HG03520 (cell line): ENCODE data around the gene COPB2.
"Not testable (repeated sequence)": the region's sequence is repeated elsewhere in the genome, so short reads cannot be mapped to it uniquely, and the experiment has no call there.

ENCODE experiments used
- ATAC-seq: cut with Tn5 transposase; IDR thresholded peaks from one replicate; pipeline ENCODE4 v1.9.1; 2021; ENCODE audit warnings: mild to moderate bottlenecking, moderate library complexity; ENCODE audit not compliant: unreplicated experiment

Gene COPB2

GRCh38 chr3:139389552-139390368, at the start of gene COPB2:
TSS of gene COPB2 (minus strand) at chr3:139389647. CDS start at chr3:139389550, 97 bp downstream.
- peak; percentile 97 for ATAC-seq

DNA sequence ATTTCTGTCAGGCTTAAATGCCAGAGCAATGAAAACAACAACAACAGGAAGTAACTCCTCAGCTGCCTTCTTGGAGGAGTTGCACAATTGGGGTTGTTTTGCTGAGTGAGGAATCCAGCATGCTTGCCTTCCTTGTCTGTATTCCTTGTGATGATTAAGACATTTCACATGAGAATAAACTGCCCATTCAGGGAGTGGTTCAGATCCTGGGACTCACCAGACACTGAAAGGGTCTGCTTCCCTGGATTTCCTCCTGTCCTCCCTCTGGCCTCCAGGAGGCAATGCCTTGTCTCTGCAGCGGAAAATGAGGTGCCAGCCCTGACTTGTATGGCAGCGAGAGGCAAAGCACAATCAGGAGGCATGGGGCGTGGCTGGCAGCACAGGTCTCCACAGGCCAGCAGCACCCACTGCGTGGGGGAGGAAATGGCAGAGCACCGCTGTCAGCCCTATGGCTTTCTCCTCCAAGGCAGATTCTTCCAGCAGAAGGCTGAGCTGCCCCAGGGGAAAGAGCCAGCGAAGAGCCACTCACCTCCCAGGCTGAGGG, 45.4 kb upstream of the COPB2 start:
- no peak for ATAC-seq

DNA sequence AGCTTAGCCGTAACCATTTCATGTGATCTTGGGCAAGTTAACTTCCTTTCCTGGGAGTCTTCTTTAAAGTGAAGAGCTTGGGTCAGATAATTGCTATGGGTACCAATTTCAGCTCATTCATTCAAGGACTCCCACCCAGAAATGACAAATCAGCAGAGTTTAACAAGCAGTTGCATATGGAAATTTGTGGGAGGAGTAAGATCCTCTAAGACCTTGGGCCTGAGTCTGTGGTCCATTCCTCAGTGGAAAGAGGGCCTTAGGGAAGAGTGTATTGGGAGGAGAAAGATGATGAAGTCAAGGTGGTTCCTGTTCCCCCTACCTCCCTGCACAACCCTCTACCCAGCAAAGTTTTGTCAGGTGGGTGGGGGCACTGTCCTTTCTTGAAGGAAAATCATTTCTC, 44.8 kb upstream of the COPB2 start:
- no peak for ATAC-seq

- no peak for ATAC-seq
Observed at GRCh38 chr3:139433089-139433488, 43.6 kb upstream of the COPB2 start.

- no peak for ATAC-seq
Observed at GRCh38 chr3:139430493-139430892, 41.0 kb upstream of the COPB2 start.

DNA sequence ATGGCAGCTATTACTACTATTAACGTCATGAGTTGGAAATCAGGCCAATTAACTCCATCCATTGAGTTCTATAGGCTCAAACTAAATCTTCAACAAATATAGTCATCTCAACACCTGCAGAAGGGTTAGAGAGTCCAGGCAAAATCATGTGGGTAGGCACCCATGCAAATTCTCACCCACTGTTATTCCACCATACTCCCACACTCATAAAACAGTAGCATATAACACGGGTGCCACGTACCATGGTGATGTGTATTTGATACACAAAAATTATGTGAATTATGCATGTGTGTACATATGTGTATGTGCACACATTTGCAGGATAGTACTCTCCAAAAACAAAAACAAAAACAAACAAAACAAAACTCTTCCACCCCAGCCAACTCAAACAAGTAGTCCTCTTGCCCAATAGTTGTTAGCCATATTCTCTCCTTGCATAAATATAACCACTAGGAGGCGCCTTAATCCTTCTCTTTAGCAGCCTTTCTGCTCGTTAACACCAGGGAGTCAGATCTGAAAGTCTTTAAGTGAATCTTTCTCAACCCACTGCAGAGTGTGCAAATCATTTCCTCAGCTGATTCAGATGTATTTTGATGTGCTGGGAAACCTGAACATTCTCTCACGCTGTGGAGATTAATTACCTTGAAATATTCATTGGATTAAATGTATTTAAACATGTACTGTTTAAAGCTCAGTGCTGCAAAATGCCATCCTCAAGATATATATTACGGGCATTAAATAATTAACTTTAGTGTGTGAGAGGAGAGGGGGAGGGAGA, 38.0 kb upstream of the COPB2 start:
- ATAC-seq: peak; percentile 85

- ATAC-seq: no peak
Observed at GRCh38 chr3:139425745-139426400, 36.4 kb upstream of the COPB2 start.

- ATAC-seq: no peak
Observed at GRCh38 chr3:139423232-139423631, 33.8 kb upstream of the COPB2 start.

DNA sequence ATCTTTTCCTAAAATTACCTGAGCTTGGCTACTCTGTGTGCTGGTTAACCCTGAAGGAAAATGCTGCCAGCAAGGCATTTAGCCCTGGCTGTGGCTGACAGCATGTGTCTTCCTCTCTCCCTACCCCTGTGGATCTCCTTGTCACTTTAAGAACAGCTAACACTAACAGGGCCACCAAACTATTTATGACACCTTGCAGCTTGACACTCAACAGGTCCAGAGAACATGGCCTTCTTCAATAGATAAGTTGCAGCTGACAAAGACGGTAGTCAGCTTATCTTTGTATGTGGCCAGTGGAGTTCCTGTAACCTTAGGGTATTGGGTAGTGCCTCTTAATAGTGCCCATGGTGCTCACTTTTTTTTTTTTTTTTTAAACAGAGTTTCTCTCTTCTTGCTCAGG, 32.0 kb upstream of the COPB2 start:
- ATAC-seq: no peak

GRCh38 chr3:139421040-139421439, 31.6 kb upstream of the COPB2 start:
- ATAC-seq: no peak

DNA sequence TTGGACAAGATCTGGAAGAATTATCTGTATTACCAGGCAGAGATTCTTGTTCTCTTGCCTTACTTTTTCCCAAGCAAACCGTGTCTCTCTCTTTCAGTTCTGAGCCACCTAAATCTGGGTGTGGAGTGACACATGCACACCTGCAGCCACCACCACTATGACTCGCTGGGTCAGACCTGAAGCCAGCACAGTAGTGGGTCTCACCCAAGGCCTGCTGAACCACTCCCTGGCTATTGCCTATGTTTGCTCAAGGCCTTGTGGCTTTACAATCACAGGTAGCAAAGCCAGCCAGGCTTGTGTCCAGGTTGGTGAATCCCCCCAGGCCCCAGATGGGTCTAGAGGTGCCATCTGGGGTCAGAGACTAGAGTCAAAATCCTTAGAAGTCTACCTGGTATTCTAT, 28.7 kb upstream of the COPB2 start:
- no peak for ATAC-seq

DNA sequence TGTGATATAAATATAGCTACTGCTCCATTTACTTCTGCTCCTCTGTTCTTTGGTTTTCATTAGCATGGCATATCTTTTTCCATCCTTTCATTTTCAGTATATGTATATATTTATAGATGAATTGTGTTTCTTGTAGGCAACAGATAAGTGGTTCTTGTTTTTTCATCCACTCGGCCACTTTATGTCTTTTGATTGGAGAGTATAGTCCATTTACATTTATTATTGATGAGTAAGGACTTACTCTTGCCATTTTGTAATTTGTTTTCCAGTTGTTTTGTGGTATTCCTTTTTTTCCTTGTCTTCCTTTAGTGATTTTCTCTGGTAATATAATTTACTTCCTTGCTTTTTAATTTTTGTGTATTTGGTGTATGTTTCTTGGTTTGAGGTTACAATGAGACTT, 26.8 kb upstream of the COPB2 start:
- ATAC-seq: no peak

DNA sequence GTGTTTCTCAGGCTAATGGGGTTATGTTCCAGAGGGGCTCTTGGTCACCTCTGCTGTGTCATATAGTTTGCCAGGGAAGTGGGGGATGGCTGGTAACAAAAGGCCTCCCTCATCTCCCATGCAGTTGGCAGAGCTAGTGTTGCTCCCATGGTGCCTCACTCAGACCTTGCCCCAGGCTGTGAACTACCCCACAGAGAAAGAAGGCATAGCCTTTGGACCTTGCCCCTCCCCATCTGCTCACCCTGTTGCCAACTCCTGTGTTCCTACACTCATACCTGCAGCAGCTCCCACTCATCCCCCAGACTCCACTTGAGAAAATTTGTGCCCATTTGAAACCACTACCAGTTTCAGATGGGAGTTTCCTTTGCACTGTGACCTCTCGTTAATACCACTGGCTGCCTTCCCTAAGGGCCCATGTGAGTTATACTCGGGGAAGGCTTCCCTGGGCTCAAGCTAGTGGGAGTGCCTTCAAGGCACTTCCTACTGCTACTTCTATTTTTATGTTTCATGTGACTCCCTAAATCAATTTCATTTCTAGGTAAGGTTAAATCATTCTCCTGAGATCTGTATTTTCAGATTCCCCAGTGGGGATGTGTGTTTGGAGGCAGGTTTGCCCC, 25.3 kb upstream of the COPB2 start:
- ATAC-seq: no peak

DNA sequence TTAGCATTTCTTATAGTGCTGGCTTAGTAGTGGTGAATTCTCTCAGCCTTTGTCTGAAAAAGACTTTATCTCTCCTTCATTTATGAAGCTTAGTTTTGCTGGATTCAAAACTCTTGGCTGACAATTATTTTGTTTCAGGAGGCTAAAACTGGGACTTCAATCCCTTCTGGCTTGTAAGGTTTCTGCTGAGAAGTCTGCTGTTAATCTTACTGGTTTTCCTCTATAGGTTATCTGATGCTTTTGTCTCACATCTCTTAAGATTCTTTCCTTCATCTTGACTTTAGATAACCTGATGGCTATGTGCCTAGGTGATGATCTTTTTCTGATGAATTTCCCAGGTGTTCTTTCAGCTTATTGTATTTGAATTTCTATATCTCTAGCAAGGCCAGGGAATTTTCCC, 23.4 kb upstream of the COPB2 start:
- not testable (repeated sequence) for ATAC-seq

DNA sequence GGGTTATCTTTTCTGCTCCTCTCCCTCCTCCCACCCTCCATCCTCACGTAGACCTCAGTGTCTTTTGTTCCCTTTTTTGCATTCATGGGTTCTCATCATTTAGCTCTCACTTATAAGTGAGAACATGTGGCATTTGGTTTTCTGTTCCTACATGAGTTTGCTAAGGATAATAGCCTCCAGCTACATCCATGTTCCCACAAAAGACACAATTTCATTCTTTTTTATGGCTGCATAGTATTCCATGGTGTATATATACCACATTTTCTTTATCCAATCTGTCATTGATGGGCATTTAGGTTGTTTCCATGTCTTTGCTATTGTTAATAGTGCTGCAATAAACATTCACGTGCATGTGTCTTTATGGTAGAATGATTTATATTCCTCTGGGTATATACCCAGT, 11.7 kb upstream of the COPB2 start:
- not testable (repeated sequence) for ATAC-seq

GRCh38 chr3:139396707-139397106, 7.3 kb upstream of the COPB2 start:
- no peak for ATAC-seq

GRCh38 chr3:139394116-139394515, 4.7 kb upstream of the COPB2 start:
- ATAC-seq: no peak

GRCh38 chr3:139388821-139389551, 461 bp downstream of the COPB2 start:
- ATAC-seq: no peak

GRCh38 chr3:139388077-139388476, 1.4 kb downstream of the COPB2 start:
- ATAC-seq: no peak

DNA sequence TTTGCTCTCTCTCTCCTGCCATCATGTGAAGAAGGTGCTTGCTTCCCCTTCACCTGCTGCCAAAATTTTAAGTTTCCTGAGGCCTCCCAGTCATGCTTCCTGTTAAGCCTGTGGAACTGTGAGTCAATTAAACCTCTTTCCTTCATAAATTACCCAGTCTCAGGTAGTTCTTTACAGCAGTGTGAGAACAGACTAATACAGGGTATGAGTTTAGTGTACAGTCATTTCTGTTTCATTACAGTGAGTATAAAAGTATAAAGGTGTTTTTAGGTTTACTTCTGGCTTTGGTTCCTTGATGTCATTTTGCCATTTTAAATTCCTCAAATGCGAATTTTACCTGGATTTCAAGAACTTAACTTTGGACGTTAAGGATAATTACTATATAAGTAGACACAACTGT, 7.2 kb downstream of the COPB2 start:
- ATAC-seq: not testable (repeated sequence)
